Breast epithelium (tissue), 4 donors: ENCODE data around the gene LRRC8C. TPM values are rescaled to one million over a fixed set of nuclear protein-coding genes. Genes with fewer than 3 reads are reported as not detected.

ENCODE experiments used
- DNase-seq, 2 donors: peaks; one replicate each; pipeline ENCODE4 v3.0.0-alpha.2; 2019; ENCODE audit warnings: low spot score in 2 of 2
- H3K27ac ChIP-seq, 2 donors: fragments of 200-600 bp; sonication (generic) in 1 of 2; one replicate each; pipeline ENCODE4 v1.5.1; 2016 to 2019; ENCODE audit warnings: mild to moderate bottlenecking in 1 of 2
- H3K27me3 ChIP-seq, 2 donors: fragments of 200-600 bp; sonication (generic) in 1 of 2; one replicate each; pipeline versions ENCODE4 v1.5.1 to v1.6.0; 2017 to 2019; ENCODE audit warnings: control low read depth in 1 of 2, mild to moderate bottlenecking in 1 of 2
- H3K36me3 ChIP-seq: fragments of 200-600 bp; one replicate; pipeline ENCODE4 v1.5.1; 2019
- H3K4me1 ChIP-seq, 2 donors: fragments of 200-600 bp; sonication (generic); one replicate each; pipeline ENCODE4 v1.5.1; 2016 to 2019; ENCODE audit warnings: control low read depth in 1 of 2
- H3K4me3 ChIP-seq, 3 donors: fragments of 200-600 bp; sonication (generic); 1 replicate in 2 of 3; 2 replicates in 1 of 3; pipeline ENCODE4 v1.5.1; 2016 to 2019; ENCODE audit warnings: mild to moderate bottlenecking in 3 of 3, moderate library complexity in 2 of 3
- H3K9me3 ChIP-seq, 2 donors: fragments of 200-600 bp; sonication (generic) in 1 of 2; one replicate each; pipeline ENCODE4 v1.5.1; 2016 to 2019; ENCODE audit warnings: control low read depth in 1 of 2
- POLR2A ChIP-seq: fragments of 450-650 bp; IDR thresholded peaks from one replicate; pipeline ENCODE4 v1.6.1; 2016; ENCODE audit warnings: antibody characterized with exemption, mild to moderate bottlenecking, moderate library complexity
- POLR2AphosphoS5 ChIP-seq, 3 donors: sonication (generic); formaldehyde crosslinking; IDR thresholded peaks; one replicate each; pipeline ENCODE4 v1.6.1; 2017; ENCODE audit warnings: antibody characterized with exemption in 3 of 3
- intact Hi-C: fragments of 100-400 bp; cut with DNase I; formaldehyde crosslinking; loops from one replicate; pipeline ENCODE4 v1.15.1; 2023; ENCODE audit warnings: low total_unique reads
- total RNA-seq, 3 donors: library from RNA; depleted of rRNA; stranded (reverse); fragments of >200 nt; gene quantifications; one replicate each; pipeline ENCODE4 v1.1.0, GENCODE V29; 2016
- TF ChIP-seq, protein P1 (sequence below), 3 donors: fragments of 450-650 bp; IDR thresholded peaks; one replicate each; pipeline ENCODE4 v1.5.1; 2016 to 2017; ENCODE audit warnings: antibody characterized with exemption in 3 of 3, mild to moderate bottlenecking in 3 of 3, moderate library complexity in 3 of 3

LRRC8C gene
- total RNA-seq, 3 donors from 2014 or later: 10.8 to 14.6 (median 12.9) TPM

DNA sequence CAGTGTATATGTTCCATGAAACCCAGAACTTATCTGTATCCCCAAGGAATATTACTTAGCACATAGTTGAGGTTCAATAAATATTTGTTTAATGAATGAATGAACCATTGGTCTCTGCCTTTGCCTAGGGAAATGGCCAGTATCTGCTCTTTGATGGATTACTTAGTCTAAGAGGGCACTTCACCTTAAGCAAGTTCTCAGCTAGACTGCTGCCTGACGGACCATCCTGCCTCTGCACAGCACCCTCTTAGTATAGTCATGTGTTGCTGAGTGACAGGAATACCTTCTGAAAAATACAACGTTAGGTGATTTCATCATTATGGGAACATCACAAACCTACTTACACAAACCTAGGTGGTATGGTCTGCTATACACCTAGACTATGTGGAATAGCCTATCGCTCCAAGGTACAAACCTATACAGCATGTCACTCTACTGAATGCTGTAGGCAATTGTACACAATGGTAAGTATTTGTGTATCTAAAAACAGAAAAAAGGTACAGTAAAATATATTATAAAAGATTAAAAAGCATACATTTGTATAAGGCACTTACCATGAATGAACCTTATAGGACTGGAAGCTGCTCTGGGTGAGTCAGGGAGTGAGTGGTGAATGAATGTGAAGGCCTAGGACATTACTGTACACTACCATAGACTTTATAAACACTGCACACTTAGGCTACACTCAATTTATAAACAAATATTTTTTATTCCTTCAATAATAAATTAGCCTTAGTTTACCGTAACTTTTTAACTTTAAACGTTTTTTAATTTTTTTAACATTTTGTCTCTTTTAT is 104.2 kb downstream of the LRRC8C start:
- Histone ChIP-seq H3K4me3 (no peak overlapping the region), H3K27ac (no peak overlapping the region), H3K9me3 (no peaks in the 10 kb centered on the region), H3K4me1 (no peaks in the 10 kb centered on the region), H3K36me3 (no peaks in the 10 kb centered on the region), H3K27me3 (no peaks in the 10 kb centered on the region)
- DNase-seq: no peak
- TF ChIP-seq, protein P1, sequence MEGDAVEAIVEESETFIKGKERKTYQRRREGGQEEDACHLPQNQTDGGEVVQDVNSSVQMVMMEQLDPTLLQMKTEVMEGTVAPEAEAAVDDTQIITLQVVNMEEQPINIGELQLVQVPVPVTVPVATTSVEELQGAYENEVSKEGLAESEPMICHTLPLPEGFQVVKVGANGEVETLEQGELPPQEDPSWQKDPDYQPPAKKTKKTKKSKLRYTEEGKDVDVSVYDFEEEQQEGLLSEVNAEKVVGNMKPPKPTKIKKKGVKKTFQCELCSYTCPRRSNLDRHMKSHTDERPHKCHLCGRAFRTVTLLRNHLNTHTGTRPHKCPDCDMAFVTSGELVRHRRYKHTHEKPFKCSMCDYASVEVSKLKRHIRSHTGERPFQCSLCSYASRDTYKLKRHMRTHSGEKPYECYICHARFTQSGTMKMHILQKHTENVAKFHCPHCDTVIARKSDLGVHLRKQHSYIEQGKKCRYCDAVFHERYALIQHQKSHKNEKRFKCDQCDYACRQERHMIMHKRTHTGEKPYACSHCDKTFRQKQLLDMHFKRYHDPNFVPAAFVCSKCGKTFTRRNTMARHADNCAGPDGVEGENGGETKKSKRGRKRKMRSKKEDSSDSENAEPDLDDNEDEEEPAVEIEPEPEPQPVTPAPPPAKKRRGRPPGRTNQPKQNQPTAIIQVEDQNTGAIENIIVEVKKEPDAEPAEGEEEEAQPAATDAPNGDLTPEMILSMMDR (IDR thresholded peaks at IDR 0.05): no peak
- TF ChIP-seq POLR2AphosphoS5 (IDR thresholded peaks at IDR 0.05): no peak
- intact Hi-C loops: no loop called here

GRCh38 chr1:89737985-89738510 is 105.1 kb downstream of the LRRC8C start:
- no peak for DNase-seq
- Histone ChIP-seq H3K9me3 (no peaks in the 10 kb centered on the region), H3K27ac (no peak overlapping the region), H3K4me1 (no peaks in the 10 kb centered on the region), H3K27me3 (no peaks in the 10 kb centered on the region), H3K4me3 (no peak overlapping the region), H3K36me3 (no peaks in the 10 kb centered on the region)
- TF ChIP-seq POLR2AphosphoS5 (IDR thresholded peaks at IDR 0.05) (no peak), POLR2A (no peak)
- TF ChIP-seq, protein P1 (IDR thresholded peaks at IDR 0.05): no peak
- intact Hi-C loops: no loop called here

GRCh38 chr1:89739013-89739843 is 106.3 kb downstream of the LRRC8C start:
- Histone ChIP-seq H3K36me3 (no peaks in the 10 kb centered on the region), H3K27me3 (no peaks in the 10 kb centered on the region), H3K4me1 (no peaks in the 10 kb centered on the region), H3K9me3 (no peaks in the 10 kb centered on the region), H3K4me3 (peak overlapping the region in 1 of 3 donors; percentile 28), H3K27ac (peak overlapping the region; percentile 42 to 59)
- TF ChIP-seq, protein P1 (IDR thresholded peaks at IDR 0.05): no peak
- TF ChIP-seq POLR2A (no peak), POLR2AphosphoS5 (IDR thresholded peaks at IDR 0.05) (no peak)
- intact Hi-C loops: no loop called here
- peak in 1 of 2 donors; percentile 43 for DNase-seq

- H3K36me3 ChIP-seq: no peaks in the 10 kb centered on the region
- H3K4me3 ChIP-seq: no peak overlapping the region
- TF ChIP-seq, protein P1 (IDR thresholded peaks at IDR 0.05): no peak
- TF ChIP-seq POLR2AphosphoS5 (IDR thresholded peaks at IDR 0.05) (no peak), POLR2A (no peak)
- no peaks in the 10 kb centered on the region for H3K4me1 ChIP-seq
- H3K9me3 ChIP-seq: no peaks in the 10 kb centered on the region
- DNase-seq: no peak
- no peaks in the 10 kb centered on the region for H3K27me3 ChIP-seq
- intact Hi-C loops: no loop called here
- H3K27ac ChIP-seq: peak overlapping the region in 1 of 2 donors; percentile 59
Observed at GRCh38 chr1:89739844-89740216, 106.9 kb downstream of the LRRC8C start.
